Renal cortex interstitium (tissue), 11 donors: ENCODE data around the gene BORCS5. TPM values are rescaled to one million over a fixed set of nuclear protein-coding genes. Genes with fewer than 3 reads are reported as not detected.
A peak's percentile ranks its signal among the peaks of the same experiment; 100 is the strongest.
"Not testable (repeated sequence)": the region's sequence is repeated elsewhere in the genome, so short reads cannot be mapped to it uniquely, and the experiment has no call there.

Source experiments
- DNase-seq, 11 donors: peaks; one replicate each; pipeline ENCODE4 v3.0.0-alpha.2; 2013; ENCODE audit warnings: low read depth in 9 of 11, low spot score in 4 of 11; ENCODE audit errors: extremely low read depth in 1 of 11
- polyA plus RNA-seq, 3 donors: library from polyadenylated mRNA; unstranded; fragments of 120-200 nt; gene quantifications; one replicate each; pipeline ENCODE4 v1.2.1, GENCODE V29; 2013; ENCODE audit not compliant: insufficient read length in 3 of 3

The BORCS5 gene
- polyA plus RNA-seq, 3 donors = 8.6 to 10.3 (median 9.2) TPM

GRCh38 chr12:12408265-12408690 lies 51.4 kb downstream of the BORCS5 start:
- DNase-seq = no peak

GRCh38 chr12:12409337-12409736 lies 52.5 kb downstream of the BORCS5 start:
- DNase-seq = not testable (repeated sequence)

GRCh38 chr12:12415886-12416285 lies 59.0 kb downstream of the BORCS5 start:
- DNase-seq = no peak

GRCh38 chr12:12419165-12419564 lies 62.3 kb downstream of the BORCS5 start:
- not testable (repeated sequence) for DNase-seq

GRCh38 chr12:12423367-12423766 lies 66.5 kb downstream of the BORCS5 start:
- DNase-seq = no peak

- DNase-seq = no peak
Measured at GRCh38 chr12:12425001-12425400, 68.1 kb downstream of the BORCS5 start.

- DNase-seq = no peak
Measured at GRCh38 chr12:12425616-12426015, 68.7 kb downstream of the BORCS5 start.

- no peak for DNase-seq
Measured at GRCh38 chr12:12427568-12427967, 70.7 kb downstream of the BORCS5 start.

- no peak for DNase-seq
Measured at GRCh38 chr12:12428047-12428446, 71.2 kb downstream of the BORCS5 start.

- no peak for DNase-seq
Measured at GRCh38 chr12:12428961-12429657, 72.2 kb downstream of the BORCS5 start.

- DNase-seq = no peak
Measured at GRCh38 chr12:12432364-12432763, 75.5 kb downstream of the BORCS5 start.

- no peak for DNase-seq
Measured at GRCh38 chr12:12433203-12433731, 76.4 kb downstream of the BORCS5 start.

- DNase-seq = no peak
Measured at GRCh38 chr12:12436831-12437345, 80.0 kb downstream of the BORCS5 start.

- no peak for DNase-seq
Measured at GRCh38 chr12:12439636-12440035, 82.8 kb downstream of the BORCS5 start.

GRCh38 chr12:12440784-12441428 lies 84.0 kb downstream of the BORCS5 start:
- no peak for DNase-seq

GRCh38 chr12:12441429-12441807 lies 84.5 kb downstream of the BORCS5 start:
- no peak for DNase-seq

GRCh38 chr12:12441843-12442461 lies 85.1 kb downstream of the BORCS5 start:
- no peak for DNase-seq

- no peak for DNase-seq
Measured at GRCh38 chr12:12442548-12443071, 85.7 kb downstream of the BORCS5 start.

GRCh38 chr12:12443431-12443878 lies 86.6 kb downstream of the BORCS5 start:
- peak in 8 of 11 donors; percentile 15 to 31 (median 22) for DNase-seq
